Cerebellar nuclear complex (tissue), 1 donor: Measurements from ENCODE around the gene ZBED6.

Experiments used
- DNase-seq, 2 experiments: peaks; one replicate each; lab custom pipeline; 2025; lab: John Stamatoyannopoulos, UW

ZBED6 gene

DNA sequence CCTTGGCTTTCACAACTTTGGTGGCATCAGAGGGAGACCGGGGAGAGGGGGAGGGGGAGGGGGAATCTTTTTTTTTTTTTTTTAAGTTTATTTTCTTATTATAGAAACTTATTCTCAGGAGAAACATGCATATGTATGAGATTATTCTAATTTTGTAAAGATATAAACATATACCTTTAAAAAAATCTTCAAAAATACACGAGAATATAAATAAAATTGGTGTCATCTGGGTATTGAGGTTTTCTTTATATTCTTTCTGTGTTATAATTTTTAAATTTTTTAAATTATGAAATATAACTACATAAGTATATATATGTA, 47.1 kb downstream of the ZBED6 start:
- DNase-seq, result no peak

- DNase-seq, result no peak
Measured at GRCh38 chr1:203843435-203843834, 48.0 kb downstream of the ZBED6 start.
